Peyer's patch (tissue), 4 donors: ENCODE data around the gene HNRNPH1.

ENCODE experiments used
- CTCF ChIP-seq, 6 experiments: fragments of 450-650 bp in 4 of 6; fragments of 200-600 bp in 2 of 6; sonication (generic) in 1 of 6; IDR thresholded peaks; one replicate each; pipeline ENCODE4 v1.5.1; 2017 to 2019; ENCODE audit warnings: antibody characterized with exemption in 6 of 6, mild to moderate bottlenecking in 3 of 6, moderate library complexity in 1 of 6
- POLR2A ChIP-seq, 2 donors: fragments of 450-650 bp; IDR thresholded peaks; one replicate each; pipeline ENCODE4 v1.5.1; 2017; ENCODE audit warnings: antibody characterized with exemption in 2 of 2, mild to moderate bottlenecking in 2 of 2, moderate library complexity in 2 of 2

GRCh38 chr5:179585941-179586401, 37.5 kb downstream of the HNRNPH1 start:
- TF ChIP-seq CTCF (IDR thresholded peaks at IDR 0.05), result no peak
- no peak for TF ChIP-seq POLR2A (IDR thresholded peaks at IDR 0.05)
